Smooth muscle cell (in vitro differentiated cells): ENCODE results near the gene UST. TPM values are rescaled to one million over a fixed set of nuclear protein-coding genes. Genes with fewer than 3 reads are reported as not detected.
"Not testable (repeated sequence)": the region's sequence is repeated elsewhere in the genome, so short reads cannot be mapped to it uniquely, and the experiment has no call there.

Source experiments
- DNase-seq: peaks from one replicate; lab custom pipeline; 2025; ENCODE audit not compliant: unreplicated experiment; lab: John Stamatoyannopoulos, UW
- H2AFZ ChIP-seq: fragments of 200-600 bp; sonication (generic); 2 replicates; pipeline ENCODE4 v1.6.0; 2016; ENCODE audit warnings: antibody characterized with exemption, low read depth, mild to moderate bottlenecking
- H3F3A ChIP-seq: fragments of 200-600 bp; sonication (generic); 2 replicates; pipeline ENCODE4 v1.6.0; 2017; ENCODE audit warnings: antibody characterized with exemption, low read depth
- H3K27ac ChIP-seq: fragments of 200-600 bp; sonication (generic); 2 replicates; pipeline ENCODE4 v1.5.1; 2016; ENCODE audit warnings: low read depth, mild to moderate bottlenecking
- H3K27me3 ChIP-seq: fragments of 200-600 bp; sonication (generic); 2 replicates; pipeline ENCODE4 v1.6.1; 2016; ENCODE audit warnings: low read depth, mild to moderate bottlenecking
- H3K36me3 ChIP-seq: fragments of 200-600 bp; sonication (generic); 2 replicates; pipeline ENCODE4 v1.5.1; 2016; ENCODE audit warnings: low read depth
- H3K4me1 ChIP-seq: fragments of 200-600 bp; sonication (generic); 2 replicates; pipeline ENCODE4 v1.5.1; 2016; ENCODE audit warnings: low read depth
- H3K4me2 ChIP-seq: fragments of 200-600 bp; sonication (generic); 2 replicates; pipeline ENCODE4 v1.6.0; 2016; ENCODE audit warnings: mild to moderate bottlenecking
- H3K4me3 ChIP-seq: fragments of 200-600 bp; sonication (generic); 2 replicates; pipeline ENCODE4 v1.5.1; 2016; ENCODE audit warnings: mild to moderate bottlenecking
- H3K79me2 ChIP-seq: fragments of 200-600 bp; sonication (generic); 2 replicates; pipeline ENCODE4 v1.6.0; 2016; ENCODE audit warnings: low read depth, mild to moderate bottlenecking
- H3K9ac ChIP-seq: fragments of 200-600 bp; sonication (generic); 2 replicates; pipeline ENCODE4 v1.6.0; 2016; ENCODE audit warnings: low read depth
- H3K9me3 ChIP-seq: fragments of 200-600 bp; sonication (generic); replicated peaks from 2 replicates; pipeline ENCODE4 v1.5.1; 2016; ENCODE audit warnings: low read depth
- H4K20me1 ChIP-seq: fragments of 200-600 bp; sonication (generic); 2 replicates; pipeline ENCODE4 v1.6.0; 2016; ENCODE audit warnings: low read depth
- CTCF ChIP-seq: fragments of 200-600 bp; sonication (generic); IDR thresholded peaks from 2 replicates; pipeline ENCODE4 v1.5.1; 2017; ENCODE audit warnings: borderline replicate concordance, mild to moderate bottlenecking, antibody characterized with exemption; ENCODE audit not compliant: insufficient read depth, poor library complexity, severe bottlenecking
- WGBS: methylation state at CpG from one replicate; pipeline ENCODE4 v1.1.7; 2016; ENCODE audit warnings: low lambda C conversion rate; 5-methylcytosine and 5-hydroxymethylcytosine counted together
- polyA plus RNA-seq: library from polyadenylated mRNA; unstranded; fragments of >200 nt; fragmentation: Nextera tagmentation; extraction: Ambion mirVana; gene quantifications from 2 replicates; pipeline ENCODE4 v1.2.1, GENCODE V29; 2016
- total RNA-seq: library from RNA; depleted of rRNA; stranded (reverse); fragments of >200 nt; gene quantifications from 2 replicates; pipeline ENCODE4 v1.2.3, GENCODE V29; 2014

The UST gene
- total and polyA plus RNA-seq, 2 experiments from 2014 or later, result 16.1 to 19.5 TPM

- WGBS, result 15% methylated on average over 3 of the region's 3 CpGs
- TF ChIP-seq CTCF, result no peak
- H2AFZ ChIP-seq, result no peak overlapping the region
Observed at GRCh38 chr6:148955441-148955840, 208.6 kb downstream of the UST start.

GRCh38 chr6:148956163-148956562, 209.3 kb downstream of the UST start:
- not testable (repeated sequence) for H3K36me3 ChIP-seq, H3K79me2 ChIP-seq, H2AFZ ChIP-seq, H3K27ac ChIP-seq, H3K27me3 ChIP-seq, H3F3A ChIP-seq, H3K4me1 ChIP-seq, H4K20me1 ChIP-seq, H3K9ac ChIP-seq, H3K4me2 ChIP-seq, H3K4me3 ChIP-seq, H3K9me3 ChIP-seq, DNase-seq
- WGBS, result 98% methylated on average over 7 of the region's 7 CpGs

More at GRCh38 chr6:148955441-148955840, 208.6 kb downstream of the UST start:
- DNase-seq, result no peak
- Histone ChIP-seq H3K79me2 (no peaks in the 10 kb centered on the region), H3K4me3 (no peak overlapping the region), H3K27ac (peak overlapping the region; percentile 6), H3F3A (no peaks in the 10 kb centered on the region), H3K9ac (no peak overlapping the region), H3K9me3 (no peaks in the 10 kb centered on the region), H3K4me2 (peak overlapping the region; percentile 19), H4K20me1 (no peaks in the 10 kb centered on the region), H3K27me3 (no peaks in the 10 kb centered on the region), H3K36me3 (no peaks in the 10 kb centered on the region), H3K4me1 (no peaks in the 10 kb centered on the region)

- Histone ChIP-seq H3K4me1 (no peaks in the 10 kb centered on the region), H4K20me1 (no peaks in the 10 kb centered on the region), H3F3A (no peaks in the 10 kb centered on the region), H3K36me3 (no peaks in the 10 kb centered on the region), H3K9me3 (no peaks in the 10 kb centered on the region), H2AFZ (no peak overlapping the region), H3K4me3 (no peak overlapping the region), H3K27me3 (no peaks in the 10 kb centered on the region), H3K79me2 (no peaks in the 10 kb centered on the region), H3K9ac (no peak overlapping the region), H3K27ac (no peak overlapping the region), H3K4me2 (no peak overlapping the region)
- TF ChIP-seq CTCF, result no peak
- WGBS, result 83% methylated on average over 5 of the region's 5 CpGs
- no peak for DNase-seq
Observed at GRCh38 chr6:148957752-148958151, 210.9 kb downstream of the UST start.

- no peak overlapping the region for H3K9ac ChIP-seq
- no peak overlapping the region for H3K4me3 ChIP-seq
- H4K20me1 ChIP-seq, result no peaks in the 10 kb centered on the region
- H3F3A ChIP-seq, result no peaks in the 10 kb centered on the region
- H3K79me2 ChIP-seq, result no peaks in the 10 kb centered on the region
- no peaks in the 10 kb centered on the region for H3K9me3 ChIP-seq
- no peak overlapping the region for H3K4me2 ChIP-seq
- no peaks in the 10 kb centered on the region for H3K27me3 ChIP-seq
- no peaks in the 10 kb centered on the region for H3K4me1 ChIP-seq
- H3K27ac ChIP-seq, result no peak overlapping the region
- WGBS, result 87% methylated on average over 3 of the region's 3 CpGs
- no peak overlapping the region for H2AFZ ChIP-seq
- no peaks in the 10 kb centered on the region for H3K36me3 ChIP-seq
- no peak for DNase-seq
- no peak for TF ChIP-seq CTCF
Observed at GRCh38 chr6:148959008-148959407, 212.2 kb downstream of the UST start.
